WI38 (cell line): ENCODE data around the gene RRBP1.

Experiments used
- H3K4me3 ChIP-seq: 2 replicates; pipeline ENCODE4 v1.5.1; 2011; ENCODE audit warnings: low read depth, mild to moderate bottlenecking, control low read depth, low read length
- TF ChIP-seq, protein P1 (sequence below): IDR thresholded peaks from 2 replicates; pipeline ENCODE4 v1.5.1; 2012; ENCODE audit warnings: low read depth, mild to moderate bottlenecking, control low read depth, low read length

RRBP1 gene

DNA sequence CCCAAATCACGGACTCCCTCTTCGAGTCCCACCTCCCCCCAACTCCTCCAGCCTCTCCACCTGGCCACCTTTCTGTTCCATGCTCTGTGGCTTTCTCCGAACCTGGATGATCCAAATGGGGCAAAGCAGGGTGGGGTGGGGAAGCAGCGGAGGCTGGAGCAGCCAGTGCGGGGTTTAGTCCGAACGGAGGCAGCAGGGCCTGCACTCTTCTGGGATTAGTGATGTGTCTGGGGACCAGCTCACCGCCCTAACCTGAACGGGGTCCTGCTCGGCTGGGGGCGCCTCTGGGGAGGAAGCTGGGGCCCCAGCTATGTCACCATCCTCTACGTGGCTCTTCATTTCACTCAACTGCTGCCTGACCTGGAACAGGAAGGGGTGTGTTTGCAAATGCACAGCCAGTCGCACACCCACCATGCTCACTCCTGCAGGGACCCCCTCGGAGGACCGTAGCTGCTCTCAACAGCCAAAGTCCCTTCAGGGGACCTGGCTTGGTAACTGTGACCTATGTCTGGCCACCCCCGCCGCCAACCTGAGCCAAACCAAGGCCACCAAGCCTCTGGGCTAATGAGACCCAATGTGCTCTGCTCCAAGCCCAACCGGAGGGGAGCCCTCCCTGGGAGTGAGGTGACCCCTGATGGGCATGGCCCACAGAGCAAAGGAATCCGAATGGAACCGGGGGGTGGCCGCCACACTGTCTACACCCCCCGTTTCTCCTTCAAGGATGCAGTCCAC is 65.4 kb downstream of the RRBP1 start:
- TF ChIP-seq, protein P1, sequence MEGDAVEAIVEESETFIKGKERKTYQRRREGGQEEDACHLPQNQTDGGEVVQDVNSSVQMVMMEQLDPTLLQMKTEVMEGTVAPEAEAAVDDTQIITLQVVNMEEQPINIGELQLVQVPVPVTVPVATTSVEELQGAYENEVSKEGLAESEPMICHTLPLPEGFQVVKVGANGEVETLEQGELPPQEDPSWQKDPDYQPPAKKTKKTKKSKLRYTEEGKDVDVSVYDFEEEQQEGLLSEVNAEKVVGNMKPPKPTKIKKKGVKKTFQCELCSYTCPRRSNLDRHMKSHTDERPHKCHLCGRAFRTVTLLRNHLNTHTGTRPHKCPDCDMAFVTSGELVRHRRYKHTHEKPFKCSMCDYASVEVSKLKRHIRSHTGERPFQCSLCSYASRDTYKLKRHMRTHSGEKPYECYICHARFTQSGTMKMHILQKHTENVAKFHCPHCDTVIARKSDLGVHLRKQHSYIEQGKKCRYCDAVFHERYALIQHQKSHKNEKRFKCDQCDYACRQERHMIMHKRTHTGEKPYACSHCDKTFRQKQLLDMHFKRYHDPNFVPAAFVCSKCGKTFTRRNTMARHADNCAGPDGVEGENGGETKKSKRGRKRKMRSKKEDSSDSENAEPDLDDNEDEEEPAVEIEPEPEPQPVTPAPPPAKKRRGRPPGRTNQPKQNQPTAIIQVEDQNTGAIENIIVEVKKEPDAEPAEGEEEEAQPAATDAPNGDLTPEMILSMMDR: no peak
- H3K4me3 ChIP-seq: no peak overlapping the region

- TF ChIP-seq, protein P1: no peak
- no peak overlapping the region for H3K4me3 ChIP-seq
These were observed 66.2 kb downstream of the RRBP1 start for GRCh38 chr20:17615645-17616479.

DNA sequence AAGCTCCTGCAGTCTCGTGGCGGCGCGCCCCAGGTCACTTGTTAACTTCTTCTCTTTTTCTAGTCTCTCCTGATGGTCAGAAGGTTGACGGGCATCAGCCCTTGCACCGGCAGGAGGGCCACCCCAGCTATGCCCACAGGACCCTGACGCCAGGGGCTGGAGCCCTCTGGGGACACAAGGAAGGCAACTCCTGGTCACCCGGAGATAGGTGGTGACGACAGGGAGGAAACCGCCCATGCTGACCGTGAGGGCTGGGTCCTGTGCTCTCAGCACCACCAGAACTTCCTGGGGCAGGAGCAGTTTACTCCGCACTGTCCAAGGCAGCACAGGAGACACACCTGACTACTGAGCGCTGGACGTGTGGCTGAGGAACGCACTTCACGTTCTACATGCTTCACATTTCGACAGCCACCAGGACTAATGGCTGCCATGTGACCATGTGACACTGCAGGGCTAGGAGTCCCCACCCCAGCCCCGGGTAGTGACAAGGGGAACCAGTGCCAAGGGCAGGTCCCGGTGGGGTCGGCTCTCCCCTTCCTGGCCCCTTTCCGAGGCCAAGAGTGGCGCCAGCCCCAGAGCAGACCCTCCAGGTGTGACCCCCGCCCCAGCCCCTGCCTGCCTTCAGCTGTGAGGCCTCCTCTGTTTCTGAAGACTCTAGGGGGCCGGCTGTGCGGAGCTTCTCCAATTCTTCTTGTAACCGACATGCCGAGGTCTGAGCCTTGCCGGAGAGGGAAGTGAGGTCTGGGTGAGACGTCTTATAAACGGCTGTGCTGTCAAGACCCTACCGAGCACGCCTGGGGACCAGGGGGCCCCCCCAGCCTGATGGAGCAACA is 67.0 kb downstream of the RRBP1 start:
- TF ChIP-seq, protein P1: no peak
- H3K4me3 ChIP-seq: no peak overlapping the region

DNA sequence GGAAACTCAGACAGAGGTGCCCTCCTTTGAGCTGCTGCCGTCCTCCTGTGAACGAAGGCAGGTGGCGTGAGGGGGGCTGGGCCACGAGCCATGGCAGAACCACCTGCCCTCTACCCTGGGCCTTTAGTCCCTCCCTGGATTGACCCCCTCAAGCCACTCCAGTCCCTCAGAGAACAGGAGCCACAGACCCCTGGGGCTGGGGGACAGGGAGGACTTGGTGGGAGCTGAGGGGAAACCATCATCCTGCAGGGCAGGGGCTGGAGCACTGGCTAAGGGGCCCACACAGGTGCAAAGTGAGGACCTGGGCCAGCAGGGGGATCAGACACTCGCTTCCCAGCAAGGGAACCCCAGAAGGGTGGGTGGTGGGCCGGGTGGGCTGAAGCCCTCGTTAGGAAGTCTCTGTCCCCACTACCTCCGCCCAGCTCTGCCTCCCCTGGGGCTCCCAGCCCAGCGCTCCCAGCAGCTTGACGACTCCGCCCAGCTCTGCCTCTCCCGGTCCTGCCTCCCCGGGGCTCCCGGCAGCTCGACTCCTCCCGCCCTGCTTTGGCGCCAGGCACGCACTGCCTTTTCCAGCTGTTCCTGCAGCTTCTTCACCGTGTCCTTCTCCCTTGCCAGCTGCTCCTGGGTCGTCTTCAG is 67.7 kb downstream of the RRBP1 start:
- TF ChIP-seq, protein P1: no peak

DNA sequence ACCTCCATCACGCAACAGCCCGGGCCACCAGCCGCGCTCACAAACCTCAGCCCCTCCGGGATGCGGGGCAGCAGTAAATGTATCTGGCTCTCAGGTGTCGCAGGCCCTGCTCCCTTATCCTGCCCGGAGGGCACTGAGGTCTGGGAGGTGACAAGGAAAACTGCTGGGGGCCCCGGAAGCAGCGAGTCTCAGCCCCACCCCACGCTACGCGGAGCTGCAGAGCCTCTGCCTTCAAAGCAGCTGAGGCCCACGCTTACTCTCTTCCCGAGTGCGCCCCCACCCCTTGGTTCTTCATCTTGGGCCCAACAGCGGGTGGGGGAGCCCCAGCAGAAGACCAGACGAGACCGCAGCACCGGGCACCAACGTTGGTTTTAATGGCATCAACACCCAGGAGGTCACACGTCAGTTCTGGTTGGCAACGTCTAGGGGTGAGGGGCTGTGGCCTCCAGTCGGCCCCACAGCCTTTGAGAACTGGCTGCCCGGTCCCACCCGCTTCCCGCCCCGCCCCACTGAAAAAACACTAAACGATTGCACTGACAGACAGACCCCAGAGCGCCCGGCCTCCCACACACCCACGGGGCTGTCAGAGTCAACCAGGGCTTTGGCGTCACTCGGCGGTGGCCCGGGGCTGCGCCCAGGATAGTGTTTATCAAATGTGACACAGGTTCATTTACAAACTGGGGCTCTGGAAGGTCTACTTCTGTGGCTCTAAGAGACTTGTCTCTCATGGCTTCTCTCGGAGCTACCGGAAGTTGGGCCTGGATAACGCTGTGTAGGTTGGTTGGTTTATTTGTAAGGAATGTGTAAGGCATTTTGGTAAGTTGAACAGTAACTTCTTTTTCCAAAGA is 68.5 kb downstream of the RRBP1 start:
- H3K4me3 ChIP-seq: no peak overlapping the region
- TF ChIP-seq, protein P1: no peak

More for the DNA sequence above, 67.7 kb downstream of the RRBP1 start:
- H3K4me3 ChIP-seq: no peak overlapping the region

GRCh38 chr20:17612992-17613327 is 69.1 kb downstream of the RRBP1 start:
- TF ChIP-seq, protein P1: no peak
- no peak overlapping the region for H3K4me3 ChIP-seq
